ENCODE data around the gene SLC17A1.

The SLC17A1 gene

DNA sequence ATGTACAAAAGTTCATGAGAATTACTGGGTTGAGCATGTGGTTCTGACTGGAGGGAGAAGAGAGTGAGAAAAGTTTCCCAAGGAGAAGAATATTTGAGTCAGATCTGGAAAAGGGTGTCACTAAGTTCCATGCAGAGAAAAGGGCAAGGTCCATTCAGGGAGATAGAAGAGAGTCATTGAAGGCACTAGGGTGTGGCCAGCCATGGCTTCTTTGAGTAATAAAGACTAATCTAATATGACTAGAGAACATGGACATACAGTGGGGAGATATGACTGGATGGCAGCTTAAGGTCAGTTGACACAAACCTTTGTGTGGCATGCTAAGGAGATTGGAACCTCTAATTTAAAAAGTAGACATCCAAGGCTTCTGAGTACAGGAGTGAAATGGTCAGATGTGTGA is 88.0 kb downstream of the SLC17A1 start:
- ATAC-seq = no peak
- TF ChIP-seq ZNF70 (CRISPR knock-in tag; IDR thresholded peaks at IDR 0.05) (no peak), TOX (CRISPR knock-in tag; IDR thresholded peaks at IDR 0.05; ENCODE audit: borderline replicate concordance) (no peak), ZFP30 (CRISPR knock-in tag; IDR thresholded peaks at IDR 0.05) (no peak), ZNF8 (CRISPR knock-in tag; IDR thresholded peaks at IDR 0.05) (no peak), ARNTL (CRISPR knock-in tag; IDR thresholded peaks at IDR 0.05; ENCODE audit: borderline replicate concordance, low read depth) (no peak), PPARA (CRISPR knock-in tag; IDR thresholded peaks at IDR 0.05; ENCODE audit: borderline replicate concordance) (no peak), ESRRG (CRISPR knock-in tag; IDR thresholded peaks at IDR 0.05) (no peak), OSR1 (CRISPR knock-in tag; IDR thresholded peaks at IDR 0.05) (no peak), GLIS3 (CRISPR knock-in tag; IDR thresholded peaks at IDR 0.05) (no peak), CSDC2 (CRISPR knock-in tag; IDR thresholded peaks at IDR 0.05) (no peak), ZC3H10 (CRISPR knock-in tag; IDR thresholded peaks at IDR 0.05) (no peak)
- TF ChIP-seq, protein P1, sequence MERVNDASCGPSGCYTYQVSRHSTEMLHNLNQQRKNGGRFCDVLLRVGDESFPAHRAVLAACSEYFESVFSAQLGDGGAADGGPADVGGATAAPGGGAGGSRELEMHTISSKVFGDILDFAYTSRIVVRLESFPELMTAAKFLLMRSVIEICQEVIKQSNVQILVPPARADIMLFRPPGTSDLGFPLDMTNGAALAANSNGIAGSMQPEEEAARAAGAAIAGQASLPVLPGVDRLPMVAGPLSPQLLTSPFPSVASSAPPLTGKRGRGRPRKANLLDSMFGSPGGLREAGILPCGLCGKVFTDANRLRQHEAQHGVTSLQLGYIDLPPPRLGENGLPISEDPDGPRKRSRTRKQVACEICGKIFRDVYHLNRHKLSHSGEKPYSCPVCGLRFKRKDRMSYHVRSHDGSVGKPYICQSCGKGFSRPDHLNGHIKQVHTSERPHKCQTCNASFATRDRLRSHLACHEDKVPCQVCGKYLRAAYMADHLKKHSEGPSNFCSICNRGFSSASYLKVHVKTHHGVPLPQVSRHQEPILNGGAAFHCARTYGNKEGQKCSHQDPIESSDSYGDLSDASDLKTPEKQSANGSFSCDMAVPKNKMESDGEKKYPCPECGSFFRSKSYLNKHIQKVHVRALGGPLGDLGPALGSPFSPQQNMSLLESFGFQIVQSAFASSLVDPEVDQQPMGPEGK (CRISPR knock-in tag; IDR thresholded peaks at IDR 0.05; ENCODE audit: borderline replicate concordance) = no peak

DNA sequence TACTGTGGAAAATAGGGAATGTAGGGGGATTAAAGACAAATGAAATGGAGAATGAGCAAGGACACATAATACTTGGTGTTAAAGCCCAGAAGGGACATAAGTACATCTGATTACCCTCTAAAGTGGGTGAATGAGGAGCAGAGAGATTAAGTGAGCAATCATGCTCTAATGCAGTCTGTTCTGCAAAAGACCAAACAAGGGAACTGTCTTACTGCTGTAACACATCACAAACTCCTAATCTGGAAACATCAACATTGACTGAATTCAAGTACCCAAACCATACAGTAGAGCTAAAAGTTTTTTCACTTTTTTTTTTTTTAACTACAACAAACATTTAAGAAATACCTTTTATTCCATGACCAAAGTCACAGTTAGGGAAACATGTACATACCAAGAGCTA is 96.6 kb downstream of the SLC17A1 start:
- no peak for ATAC-seq
- TF ChIP-seq, protein P2, sequence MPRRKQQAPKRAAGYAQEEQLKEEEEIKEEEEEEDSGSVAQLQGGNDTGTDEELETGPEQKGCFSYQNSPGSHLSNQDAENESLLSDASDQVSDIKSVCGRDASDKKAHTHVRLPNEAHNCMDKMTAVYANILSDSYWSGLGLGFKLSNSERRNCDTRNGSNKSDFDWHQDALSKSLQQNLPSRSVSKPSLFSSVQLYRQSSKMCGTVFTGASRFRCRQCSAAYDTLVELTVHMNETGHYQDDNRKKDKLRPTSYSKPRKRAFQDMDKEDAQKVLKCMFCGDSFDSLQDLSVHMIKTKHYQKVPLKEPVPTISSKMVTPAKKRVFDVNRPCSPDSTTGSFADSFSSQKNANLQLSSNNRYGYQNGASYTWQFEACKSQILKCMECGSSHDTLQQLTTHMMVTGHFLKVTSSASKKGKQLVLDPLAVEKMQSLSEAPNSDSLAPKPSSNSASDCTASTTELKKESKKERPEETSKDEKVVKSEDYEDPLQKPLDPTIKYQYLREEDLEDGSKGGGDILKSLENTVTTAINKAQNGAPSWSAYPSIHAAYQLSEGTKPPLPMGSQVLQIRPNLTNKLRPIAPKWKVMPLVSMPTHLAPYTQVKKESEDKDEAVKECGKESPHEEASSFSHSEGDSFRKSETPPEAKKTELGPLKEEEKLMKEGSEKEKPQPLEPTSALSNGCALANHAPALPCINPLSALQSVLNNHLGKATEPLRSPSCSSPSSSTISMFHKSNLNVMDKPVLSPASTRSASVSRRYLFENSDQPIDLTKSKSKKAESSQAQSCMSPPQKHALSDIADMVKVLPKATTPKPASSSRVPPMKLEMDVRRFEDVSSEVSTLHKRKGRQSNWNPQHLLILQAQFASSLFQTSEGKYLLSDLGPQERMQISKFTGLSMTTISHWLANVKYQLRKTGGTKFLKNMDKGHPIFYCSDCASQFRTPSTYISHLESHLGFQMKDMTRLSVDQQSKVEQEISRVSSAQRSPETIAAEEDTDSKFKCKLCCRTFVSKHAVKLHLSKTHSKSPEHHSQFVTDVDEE (CRISPR knock-in tag; IDR thresholded peaks at IDR 0.05) = no peak
